ENCODE data around the gene LRGUK.

LRGUK gene

DNA sequence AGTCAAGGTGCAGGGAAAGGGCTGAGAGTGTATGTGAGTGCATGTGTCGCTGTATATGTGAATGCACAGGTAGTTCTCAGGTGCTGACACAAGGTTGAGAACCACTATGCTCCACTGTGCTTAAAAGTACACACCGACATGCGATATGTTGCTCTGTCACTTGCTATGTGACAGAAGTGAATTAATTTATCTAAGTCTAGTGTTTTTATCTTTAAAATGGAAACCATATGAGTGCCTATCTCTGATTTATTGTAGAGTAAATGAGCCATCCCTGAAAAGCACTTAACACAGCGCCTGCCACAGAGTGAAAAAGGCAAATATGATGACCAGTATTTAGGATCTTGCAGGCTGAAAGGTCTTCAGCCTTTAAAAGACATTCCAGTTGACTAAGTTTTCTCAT is 184.7 kb downstream of the LRGUK start:
- no peak for DNase-seq

DNA sequence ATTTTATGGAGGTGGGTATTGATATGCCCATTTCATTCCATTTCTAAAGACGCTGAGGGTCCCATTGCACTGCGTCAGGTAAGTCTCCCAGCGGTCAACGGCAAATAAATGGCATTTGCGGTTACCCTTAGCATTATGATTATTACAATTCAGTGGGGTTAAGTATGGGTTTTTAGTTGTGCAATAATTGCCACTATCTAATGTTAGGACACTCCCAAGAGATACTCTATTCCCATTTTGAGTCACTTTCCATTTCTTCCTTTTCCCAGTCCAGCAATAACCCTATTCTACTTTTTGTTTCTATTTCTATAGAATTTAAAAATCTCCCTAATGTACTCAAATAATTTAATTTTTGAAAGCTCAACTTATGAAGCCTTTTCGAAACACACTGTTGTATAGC is 185.6 kb downstream of the LRGUK start:
- no peak for DNase-seq

DNA sequence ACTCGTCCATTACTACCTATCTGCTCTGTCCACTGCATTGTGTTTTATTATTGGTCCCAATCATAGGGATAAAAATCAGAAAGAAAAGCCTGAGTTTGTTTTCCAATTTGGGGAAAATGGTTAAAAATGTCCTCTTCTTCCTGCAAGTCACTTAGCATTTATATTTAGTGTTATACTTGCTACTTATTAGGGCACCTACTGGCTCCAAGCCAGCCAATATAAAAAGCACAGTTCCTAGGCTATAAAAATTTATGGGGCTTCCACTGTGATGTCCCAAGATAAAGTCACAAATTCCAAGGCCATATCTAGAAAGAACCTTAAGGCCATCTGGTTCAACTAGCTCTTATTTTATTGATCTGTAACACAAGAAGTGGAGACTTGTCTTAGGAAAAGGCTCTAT is 186.4 kb downstream of the LRGUK start:
- no peak for DNase-seq

All from NCI-H226 (cell line).